LNCAP (cell line): ENCODE data around the gene ITGA4.
A peak's percentile ranks its signal among the peaks of the same experiment; 100 is the strongest.

ENCODE experiments used
- TF ChIP-seq, protein P1 (sequence below): fragments of 450-650 bp; IDR thresholded peaks from 2 replicates; pipeline ENCODE4 v1.5.1; 2017; ENCODE audit warnings: mild to moderate bottlenecking

Gene ITGA4

DNA sequence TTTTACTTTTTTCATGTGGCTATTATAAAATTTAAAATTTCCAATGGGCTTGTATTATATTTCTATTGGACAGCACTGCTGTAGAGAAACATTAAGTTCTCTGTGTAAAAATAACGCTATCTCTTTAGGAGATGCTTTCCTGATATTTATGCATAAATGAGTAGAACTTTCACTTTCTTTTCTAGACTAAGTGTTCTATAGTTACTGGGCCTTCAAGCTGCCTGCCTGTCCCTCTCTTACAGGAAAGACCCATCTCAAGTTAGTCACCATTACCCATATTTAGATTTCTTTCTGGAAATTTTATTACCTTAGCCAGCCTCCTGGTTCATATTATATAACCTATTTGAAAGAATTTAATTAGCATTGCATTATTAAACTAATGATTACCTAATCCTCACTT lies 4.8 kb downstream of the ITGA4 start:
- TF ChIP-seq, protein P1, sequence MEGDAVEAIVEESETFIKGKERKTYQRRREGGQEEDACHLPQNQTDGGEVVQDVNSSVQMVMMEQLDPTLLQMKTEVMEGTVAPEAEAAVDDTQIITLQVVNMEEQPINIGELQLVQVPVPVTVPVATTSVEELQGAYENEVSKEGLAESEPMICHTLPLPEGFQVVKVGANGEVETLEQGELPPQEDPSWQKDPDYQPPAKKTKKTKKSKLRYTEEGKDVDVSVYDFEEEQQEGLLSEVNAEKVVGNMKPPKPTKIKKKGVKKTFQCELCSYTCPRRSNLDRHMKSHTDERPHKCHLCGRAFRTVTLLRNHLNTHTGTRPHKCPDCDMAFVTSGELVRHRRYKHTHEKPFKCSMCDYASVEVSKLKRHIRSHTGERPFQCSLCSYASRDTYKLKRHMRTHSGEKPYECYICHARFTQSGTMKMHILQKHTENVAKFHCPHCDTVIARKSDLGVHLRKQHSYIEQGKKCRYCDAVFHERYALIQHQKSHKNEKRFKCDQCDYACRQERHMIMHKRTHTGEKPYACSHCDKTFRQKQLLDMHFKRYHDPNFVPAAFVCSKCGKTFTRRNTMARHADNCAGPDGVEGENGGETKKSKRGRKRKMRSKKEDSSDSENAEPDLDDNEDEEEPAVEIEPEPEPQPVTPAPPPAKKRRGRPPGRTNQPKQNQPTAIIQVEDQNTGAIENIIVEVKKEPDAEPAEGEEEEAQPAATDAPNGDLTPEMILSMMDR = no peak

DNA sequence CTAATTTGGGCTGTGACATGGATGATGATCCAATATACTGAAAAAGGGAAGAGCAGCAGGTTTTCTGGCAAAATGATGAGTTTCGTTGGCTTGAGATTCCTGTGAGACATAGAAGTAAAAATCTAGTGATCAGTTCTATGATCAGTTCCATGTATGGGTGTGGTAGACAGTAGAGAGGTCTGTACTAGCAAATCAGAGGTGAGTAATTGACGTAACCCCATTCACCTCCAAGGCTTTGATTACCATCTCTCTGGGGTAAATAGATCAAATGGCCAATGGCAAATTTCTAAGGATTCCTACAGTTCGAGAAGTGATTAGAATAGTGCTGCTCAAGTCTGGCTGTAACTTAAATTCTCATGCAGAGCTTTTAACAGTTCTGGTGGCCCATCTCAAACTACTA lies 6.4 kb downstream of the ITGA4 start:
- TF ChIP-seq, protein P1 = no peak

DNA sequence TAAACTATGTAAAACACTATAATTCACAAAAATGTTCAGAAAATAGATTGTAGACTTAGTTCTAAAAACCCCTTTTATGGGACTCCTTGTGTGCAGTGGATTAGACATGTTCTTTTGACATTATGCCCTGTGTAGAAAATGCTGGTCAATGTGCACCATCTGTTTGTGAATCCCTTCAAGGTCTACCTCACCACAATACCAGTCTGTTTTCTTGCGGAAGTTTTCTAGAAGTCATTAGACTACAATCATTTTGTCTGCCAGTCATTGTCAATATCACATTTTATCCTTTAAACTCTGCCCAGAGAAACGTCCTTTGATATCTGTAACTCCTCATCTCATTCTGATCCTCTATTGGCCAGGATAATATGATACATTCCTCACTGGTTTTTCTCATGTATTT lies 7.8 kb downstream of the ITGA4 start:
- TF ChIP-seq, protein P1 = no peak

DNA sequence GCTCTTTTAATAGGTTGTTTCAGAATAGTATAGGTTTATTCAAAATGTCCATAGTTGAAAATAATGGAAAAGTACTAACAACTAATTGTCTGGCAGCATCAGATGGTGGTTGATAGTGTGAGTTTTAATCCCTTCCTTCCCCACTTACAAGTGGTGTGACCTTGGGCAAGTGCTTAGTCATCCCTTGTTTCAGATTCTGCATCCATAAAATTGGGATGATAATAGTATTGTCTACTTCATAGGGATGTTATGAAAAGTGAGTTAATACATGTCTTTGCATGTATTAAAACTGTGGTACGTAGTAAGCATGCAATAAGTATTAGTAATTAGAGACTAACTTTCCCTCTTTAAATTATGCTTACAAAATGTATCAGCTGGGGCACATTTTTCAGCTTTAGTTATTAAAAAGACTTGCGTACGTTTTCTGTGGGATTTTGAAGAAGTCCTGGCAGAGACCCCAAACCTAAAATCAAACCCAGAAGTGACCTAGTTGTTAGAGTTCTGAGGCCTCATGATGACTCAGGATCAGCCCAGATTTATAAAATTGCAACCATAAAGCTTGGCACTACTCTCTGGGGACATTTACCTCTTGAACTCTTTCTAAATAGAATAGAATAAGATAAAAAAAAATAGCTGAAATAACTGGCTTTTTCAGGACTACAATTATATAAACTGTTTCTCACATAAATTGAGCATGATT lies 8.6 kb downstream of the ITGA4 start:
- TF ChIP-seq, protein P1 = no peak

DNA sequence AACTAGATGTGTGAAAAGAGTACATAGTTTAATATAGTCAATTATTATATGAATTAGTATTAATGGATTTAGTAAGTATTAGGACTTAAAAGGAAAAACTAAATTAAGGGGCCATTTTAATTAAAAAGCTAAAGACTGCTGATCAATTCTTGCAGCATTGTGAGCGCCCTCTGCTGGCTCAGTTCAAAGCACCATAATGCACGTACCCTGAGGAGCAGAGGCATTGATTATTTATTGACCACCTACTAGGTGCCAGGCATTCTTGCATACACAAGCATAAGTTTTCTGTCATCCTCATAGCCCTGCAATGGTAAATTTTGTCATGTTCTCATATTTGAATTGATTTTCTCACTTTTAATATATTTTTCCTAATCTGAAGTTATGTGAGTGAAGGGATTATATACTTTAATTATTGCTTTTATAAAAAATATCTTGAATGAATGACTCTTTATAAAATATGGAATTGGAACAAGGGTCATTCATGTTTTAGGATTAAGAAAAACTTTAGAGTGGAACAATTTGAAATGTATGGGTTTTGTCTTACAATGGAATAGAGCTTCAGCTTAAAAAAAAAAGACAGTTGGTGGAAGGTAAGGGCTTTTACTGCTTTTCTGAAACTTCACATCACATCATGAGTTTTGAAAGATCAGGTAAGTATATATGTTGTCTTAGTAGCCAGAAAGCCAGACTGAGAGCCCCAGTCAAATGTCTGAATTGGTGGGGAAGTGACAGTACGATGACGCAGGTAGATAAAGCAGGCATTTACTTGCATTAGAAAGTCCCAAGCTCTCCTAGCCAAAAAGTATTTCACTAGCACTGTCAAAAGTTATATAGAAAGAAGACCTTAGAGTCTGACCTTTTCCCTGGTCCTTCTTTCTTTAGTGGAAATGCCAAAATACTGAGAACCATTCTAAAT lies 9.7 kb downstream of the ITGA4 start:
- TF ChIP-seq, protein P1 = peak; percentile 83

DNA sequence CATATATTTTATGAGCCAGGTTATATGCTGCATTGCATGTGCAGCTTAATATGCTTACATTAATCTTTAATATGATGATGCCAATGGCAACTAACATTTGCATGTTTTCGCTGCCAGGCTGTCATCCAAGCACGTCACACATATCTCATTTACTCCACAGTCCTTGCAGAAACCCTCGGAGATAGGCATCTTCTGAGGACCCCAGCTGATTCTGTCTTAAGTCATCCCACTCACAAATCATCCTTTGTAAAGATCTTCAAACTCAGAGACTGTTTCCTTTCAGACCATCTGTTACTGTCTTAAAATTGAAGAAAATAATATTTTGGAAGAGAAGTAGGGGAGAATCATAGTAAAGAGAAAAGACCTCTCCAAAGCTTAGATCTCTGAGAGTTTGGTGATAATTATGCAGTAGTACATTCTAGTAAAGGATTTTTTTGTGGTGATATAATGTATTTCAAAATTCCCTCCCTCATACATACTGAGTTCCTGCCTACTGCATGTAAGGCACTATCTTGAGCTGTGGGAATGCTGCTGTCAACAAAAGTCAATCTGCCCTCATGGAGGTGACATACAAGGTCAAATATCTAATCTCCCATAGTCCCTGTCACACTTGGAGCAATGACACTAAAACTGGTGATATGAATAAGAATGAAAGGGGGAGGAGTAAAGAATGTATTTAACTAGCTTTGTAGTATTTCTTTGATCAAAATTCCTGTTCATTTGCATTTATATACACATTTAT lies 11.0 kb downstream of the ITGA4 start:
- TF ChIP-seq, protein P1 = no peak

DNA sequence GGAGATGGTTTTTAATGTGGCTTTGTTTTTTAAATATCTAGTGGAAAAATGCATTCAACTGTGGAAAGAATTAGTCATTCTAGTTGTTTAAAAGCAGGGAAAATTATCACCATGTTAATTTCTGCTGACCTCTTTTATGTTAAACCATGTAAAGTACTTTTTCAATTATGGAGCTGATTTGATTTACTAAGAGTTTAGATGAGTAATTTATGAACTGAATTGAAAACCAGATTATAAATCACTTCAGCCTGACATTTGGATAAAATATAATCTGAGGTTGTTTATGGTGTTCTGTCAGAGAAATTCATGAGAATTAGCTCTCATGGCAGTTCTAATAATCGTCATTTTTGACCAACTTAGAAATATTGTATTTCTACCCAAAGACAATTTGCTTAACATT lies 11.6 kb downstream of the ITGA4 start:
- TF ChIP-seq, protein P1 = no peak
